Measurements from ENCODE around the gene BCL11B.
"Not testable (repeated sequence)": the region's sequence is repeated elsewhere in the genome, so short reads cannot be mapped to it uniquely, and the experiment has no call there.

Gene BCL11B

GRCh38 chr14:99194736-99195135 is 77.3 kb downstream of the BCL11B start:
- no peak for DNase-seq

- DNase-seq: no peak
These were observed 77.9 kb downstream of the BCL11B start for GRCh38 chr14:99194136-99194535.

GRCh38 chr14:99192830-99193229 is 79.2 kb downstream of the BCL11B start:
- no peak for DNase-seq

GRCh38 chr14:99192028-99192621 is 79.9 kb downstream of the BCL11B start:
- DNase-seq: no peak

GRCh38 chr14:99191395-99192027 is 80.5 kb downstream of the BCL11B start:
- DNase-seq: no peak

GRCh38 chr14:99190696-99191394 is 81.2 kb downstream of the BCL11B start:
- no peak for DNase-seq

GRCh38 chr14:99189201-99189801 is 82.7 kb downstream of the BCL11B start:
- DNase-seq: no peak

- DNase-seq: no peak
These were observed 83.2 kb downstream of the BCL11B start for GRCh38 chr14:99188731-99189191.

- no peak for DNase-seq
These were observed 84.1 kb downstream of the BCL11B start for GRCh38 chr14:99187858-99188257.

- no peak for DNase-seq
These were observed 84.9 kb downstream of the BCL11B start for GRCh38 chr14:99186956-99187690.

- DNase-seq: not testable (repeated sequence)
These were observed 85.7 kb downstream of the BCL11B start for GRCh38 chr14:99186336-99186735.

GRCh38 chr14:99185436-99186068 is 86.4 kb downstream of the BCL11B start:
- DNase-seq: no peak

GRCh38 chr14:99183716-99184115 is 88.3 kb downstream of the BCL11B start:
- DNase-seq: no peak

- no peak for DNase-seq
These were observed 88.7 kb downstream of the BCL11B start for GRCh38 chr14:99183311-99183710.

GRCh38 chr14:99182548-99183250 is 89.3 kb downstream of the BCL11B start:
- no peak for DNase-seq

- no peak for DNase-seq
These were observed 90.0 kb downstream of the BCL11B start for GRCh38 chr14:99181804-99182520.

GRCh38 chr14:99181241-99181640 is 90.8 kb downstream of the BCL11B start:
- DNase-seq: no peak

- DNase-seq: no peak
These were observed 92.1 kb downstream of the BCL11B start for GRCh38 chr14:99179946-99180345.

- no peak for DNase-seq
These were observed 92.5 kb downstream of the BCL11B start for GRCh38 chr14:99179506-99179905.

GRCh38 chr14:99177886-99178835 is 93.8 kb downstream of the BCL11B start:
- DNase-seq: no peak

All from NCI-H2171 treated with DMSO at 0.1 percent for 48 hours (cell line).